ENCODE data around the gene CAPZB.

- no peak for TF ChIP-seq CTCF (IDR thresholded peaks at IDR 0.05 in 8 of 11, conservative IDR thresholded peaks at IDR 0.05 in 3 of 11)
- TF ChIP-seq POLR2AphosphoS5 (IDR thresholded peaks at IDR 0.05) = no peak
- no peak for TF ChIP-seq POLR2A (IDR thresholded peaks at IDR 0.05)
Observed at GRCh38 chr1:19400192-19400611, 85.1 kb downstream of the CAPZB start.

Data from spleen (tissue), 7 donors.